GM18858 (cell line): Measurements from ENCODE around the gene NBPF4.
A peak's percentile ranks its signal among the peaks of the same experiment; 100 is the strongest.
"Not testable (repeated sequence)": the region's sequence is repeated elsewhere in the genome, so short reads cannot be mapped to it uniquely, and the experiment has no call there.

ENCODE experiments used
- ATAC-seq: cut with Tn5 transposase; IDR thresholded peaks from one replicate; pipeline ENCODE4 v1.9.1; 2021; ENCODE audit not compliant: unreplicated experiment

The NBPF4 gene, protein sequence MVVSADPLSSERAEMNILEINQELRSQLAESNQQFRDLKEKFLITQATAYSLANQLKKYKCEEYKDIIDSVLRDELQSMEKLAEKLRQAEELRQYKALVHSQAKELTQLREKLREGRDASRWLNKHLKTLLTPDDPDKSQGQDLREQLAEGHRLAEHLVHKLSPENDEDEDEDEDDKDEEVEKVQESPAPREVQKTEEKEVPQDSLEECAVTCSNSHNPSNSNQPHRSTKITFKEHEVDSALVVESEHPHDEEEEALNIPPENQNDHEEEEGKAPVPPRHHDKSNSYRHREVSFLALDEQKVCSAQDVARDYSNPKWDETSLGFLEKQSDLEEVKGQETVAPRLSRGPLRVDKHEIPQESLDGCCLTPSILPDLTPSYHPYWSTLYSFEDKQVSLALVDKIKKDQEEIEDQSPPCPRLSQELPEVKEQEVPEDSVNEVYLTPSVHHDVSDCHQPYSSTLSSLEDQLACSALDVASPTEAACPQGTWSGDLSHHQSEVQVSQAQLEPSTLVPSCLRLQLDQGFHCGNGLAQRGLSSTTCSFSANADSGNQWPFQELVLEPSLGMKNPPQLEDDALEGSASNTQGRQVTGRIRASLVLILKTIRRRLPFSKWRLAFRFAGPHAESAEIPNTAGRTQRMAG

GRCh38 chr1:108243976-108244375 is at the start of gene NBPF4:
NBPF4 (minus strand) TSS chr1:108244076; CDS start chr1:108243761, 315 bp downstream.
- not testable (repeated sequence) for ATAC-seq

GRCh38 chr1:108282528-108283257 is 38.8 kb upstream of the NBPF4 start:
- not testable (repeated sequence) for ATAC-seq

- ATAC-seq, result not testable (repeated sequence)
These were observed 28.8 kb upstream of the NBPF4 start for GRCh38 chr1:108272485-108273327.

DNA sequence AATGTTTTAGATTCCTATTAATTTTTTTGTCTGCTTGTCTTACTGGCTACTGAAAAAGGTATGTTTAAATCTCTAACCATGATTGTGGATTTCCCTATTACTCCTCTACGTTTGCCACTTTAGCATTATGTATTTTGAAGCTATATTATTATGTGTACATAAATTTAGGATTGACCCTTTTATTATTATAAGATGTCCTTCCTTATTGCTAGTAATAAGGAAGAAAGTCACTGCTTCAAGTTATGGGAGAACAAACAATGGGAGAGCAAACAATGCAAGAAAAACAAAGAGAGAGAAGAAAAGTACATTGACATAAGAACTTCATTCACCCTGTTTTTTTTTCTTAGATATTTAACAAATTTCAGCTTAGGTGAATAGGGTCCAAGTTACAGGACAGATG is 23.2 kb upstream of the NBPF4 start:
- ATAC-seq, result not testable (repeated sequence)

DNA sequence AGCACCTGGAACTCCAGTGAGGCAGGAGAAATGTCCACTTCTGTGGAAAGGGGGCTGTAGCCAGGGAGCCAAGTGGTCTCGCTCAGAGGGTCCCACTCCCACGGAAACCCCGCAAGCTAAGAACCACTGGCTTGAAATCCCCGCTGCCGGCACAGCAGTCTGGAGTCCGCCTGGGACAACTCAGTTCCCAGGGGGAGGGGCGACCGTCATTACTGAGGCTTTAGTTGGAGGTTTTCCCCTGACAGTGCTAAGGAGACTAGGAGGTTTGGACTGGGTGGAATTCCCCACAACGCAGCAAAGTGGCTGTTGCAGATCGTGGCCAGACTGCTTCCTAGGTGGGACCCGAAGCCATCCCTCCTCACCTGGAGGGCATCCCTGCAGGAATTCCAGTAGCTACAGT is 18.1 kb upstream of the NBPF4 start:
- ATAC-seq, result not testable (repeated sequence)

DNA sequence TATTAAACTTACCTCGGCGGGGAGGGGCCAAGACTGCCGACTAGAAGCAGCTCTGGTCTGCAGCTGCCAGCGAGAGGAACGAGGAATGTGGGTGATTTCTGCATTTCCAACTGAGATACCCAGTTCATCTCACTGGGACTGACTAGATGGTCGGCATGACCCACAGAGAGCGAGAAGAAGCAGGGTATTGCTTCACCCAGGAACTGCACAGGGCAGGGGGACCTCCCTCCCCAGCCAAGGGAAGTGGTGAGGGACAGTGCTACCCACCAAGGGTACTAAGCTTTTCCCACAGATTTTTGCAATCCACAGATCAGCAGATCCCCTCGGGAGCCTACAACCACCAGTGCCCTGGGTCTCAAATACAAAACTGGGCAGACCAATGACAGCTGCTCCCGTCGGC is 17.6 kb upstream of the NBPF4 start:
- not testable (repeated sequence) for ATAC-seq

DNA sequence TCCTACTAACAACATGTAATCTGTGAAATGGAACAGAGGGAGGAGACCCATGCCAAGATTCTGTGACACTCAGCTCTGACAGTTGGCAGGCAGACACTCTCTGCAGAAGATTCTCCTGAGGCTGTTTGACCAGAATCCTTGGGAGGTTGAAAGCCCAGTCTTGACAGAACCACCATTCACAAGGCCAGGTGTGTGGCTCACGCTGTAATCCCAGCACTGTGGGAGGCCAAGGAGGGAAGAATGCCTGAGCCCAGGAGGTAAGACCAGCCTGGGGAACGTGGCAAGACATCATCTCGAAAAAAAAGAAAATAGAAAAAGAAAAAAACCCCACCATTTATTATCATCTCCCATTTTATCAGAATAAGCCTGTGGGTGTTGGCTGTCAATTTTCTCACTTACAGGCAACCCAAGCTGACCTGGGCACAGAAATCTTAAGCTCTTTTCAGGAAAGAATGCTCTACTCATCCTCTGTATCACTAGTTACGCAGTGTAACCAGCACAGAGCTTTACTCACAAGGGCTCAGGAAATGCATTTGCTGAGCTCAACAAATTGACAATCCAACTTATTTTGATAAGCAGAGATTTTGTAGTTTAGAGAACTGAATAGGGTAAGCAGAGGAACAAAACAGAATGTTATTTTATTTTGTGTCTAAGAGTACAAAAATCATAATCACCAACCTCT is 16.8 kb upstream of the NBPF4 start:
- ATAC-seq, result not testable (repeated sequence)

DNA sequence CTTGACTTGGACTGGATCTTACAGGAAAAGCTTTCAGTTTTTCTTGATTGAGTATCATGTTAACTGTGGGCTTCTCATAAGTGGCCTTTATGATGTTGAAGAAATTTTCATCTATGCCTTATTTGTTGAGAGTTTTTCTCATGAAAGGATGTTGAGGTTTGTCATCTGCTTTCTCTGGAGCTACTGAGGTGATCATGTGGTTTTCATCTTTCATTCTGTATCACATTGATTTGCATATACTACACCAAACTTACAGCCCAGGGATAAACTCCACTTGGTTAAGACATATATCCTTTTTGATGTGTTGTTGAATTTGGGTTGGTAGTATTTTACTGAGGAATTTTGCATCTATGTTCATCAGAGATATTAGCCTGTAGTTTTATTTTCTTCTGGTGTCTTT is 11.6 kb upstream of the NBPF4 start:
- ATAC-seq, result peak; percentile 92

DNA sequence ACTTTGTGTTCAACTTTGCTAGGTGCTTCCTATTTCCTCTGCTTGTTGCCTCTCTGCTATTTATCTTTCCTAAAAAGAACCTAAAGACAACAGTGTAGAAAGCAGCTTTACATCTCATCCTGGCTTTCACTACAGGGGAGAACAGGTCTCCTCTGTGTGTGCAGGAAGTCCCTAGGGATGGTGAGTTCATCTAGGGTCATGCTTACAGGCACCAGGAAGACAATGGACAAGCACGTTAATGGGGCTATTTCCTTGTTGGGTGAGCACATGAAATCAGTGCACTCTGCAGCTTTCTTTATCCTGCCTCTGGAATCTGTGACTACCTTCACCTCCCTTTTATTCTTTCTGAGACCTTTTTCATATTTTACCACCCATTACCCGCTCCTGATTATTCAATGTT is 4.5 kb downstream of the NBPF4 start:
- not testable (repeated sequence) for ATAC-seq

- ATAC-seq, result not testable (repeated sequence)
These were observed 8.6 kb downstream of the NBPF4 start for GRCh38 chr1:108235308-108235707.

- not testable (repeated sequence) for ATAC-seq
These were observed 11.7 kb downstream of the NBPF4 start for GRCh38 chr1:108232183-108232582.

- ATAC-seq, result not testable (repeated sequence)
These were observed 13.9 kb downstream of the NBPF4 start for GRCh38 chr1:108229976-108230375.

GRCh38 chr1:108227772-108228171 is 16.1 kb downstream of the NBPF4 start:
- not testable (repeated sequence) for ATAC-seq

DNA sequence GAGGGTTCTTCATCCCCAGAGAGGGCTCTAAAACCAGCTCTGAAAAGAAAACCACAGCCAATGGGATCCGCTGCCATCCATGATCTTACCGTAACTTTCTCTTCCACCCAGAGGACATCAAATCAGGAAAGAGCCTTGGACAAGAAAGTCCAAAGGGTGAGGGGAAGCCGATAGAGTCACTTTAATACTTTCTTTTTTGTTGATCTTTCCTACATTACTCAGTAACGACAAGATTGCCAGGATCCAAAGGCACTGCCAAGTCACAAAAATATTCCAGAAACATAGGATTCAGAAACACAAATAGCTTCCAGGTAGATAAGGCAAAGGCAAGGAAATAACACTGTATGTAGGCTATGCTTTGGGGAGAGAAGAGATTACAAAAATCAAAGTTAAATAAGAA is 17.0 kb downstream of the NBPF4 start:
- ATAC-seq, result not testable (repeated sequence)

- not testable (repeated sequence) for ATAC-seq
These were observed 20.6 kb downstream of the NBPF4 start for GRCh38 chr1:108223226-108223625.

- ATAC-seq, result not testable (repeated sequence)
These were observed 26.2 kb downstream of the NBPF4 start for GRCh38 chr1:108217515-108218174.

- ATAC-seq, result not testable (repeated sequence)
These were observed 26.9 kb downstream of the NBPF4 start for GRCh38 chr1:108217007-108217406.

- not testable (repeated sequence) for ATAC-seq
These were observed 27.6 kb downstream of the NBPF4 start for GRCh38 chr1:108216028-108216890.
